ENCODE measurements around the gene ZSCAN12. TPM values are rescaled to one million over a fixed set of nuclear protein-coding genes. Genes with fewer than 3 reads are reported as not detected.

The ZSCAN12 gene
- polyA plus RNA-seq, 3 donors, result 12.1 to 15.7 (median 15.2) TPM

DNA sequence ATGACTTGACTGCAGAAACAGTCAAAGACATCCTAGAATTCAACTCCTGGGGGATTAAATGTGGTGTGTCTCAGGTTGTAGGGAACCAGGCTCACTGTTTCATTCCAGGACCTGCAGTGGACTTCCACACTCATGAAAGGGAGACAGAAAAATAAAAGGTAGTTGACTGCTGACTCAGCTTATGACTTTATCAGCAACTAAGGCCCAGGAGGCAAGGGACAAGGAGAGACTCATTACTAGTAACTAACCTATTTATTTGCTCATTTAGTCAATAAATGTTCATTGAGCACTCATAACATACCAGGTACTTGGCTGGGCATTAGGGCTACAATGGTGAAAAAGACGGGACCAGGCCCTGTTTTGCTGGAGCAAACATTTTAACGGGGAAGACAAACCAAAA is 66.5 kb downstream of the ZSCAN12 start:
- DNase-seq, result no peak

DNA sequence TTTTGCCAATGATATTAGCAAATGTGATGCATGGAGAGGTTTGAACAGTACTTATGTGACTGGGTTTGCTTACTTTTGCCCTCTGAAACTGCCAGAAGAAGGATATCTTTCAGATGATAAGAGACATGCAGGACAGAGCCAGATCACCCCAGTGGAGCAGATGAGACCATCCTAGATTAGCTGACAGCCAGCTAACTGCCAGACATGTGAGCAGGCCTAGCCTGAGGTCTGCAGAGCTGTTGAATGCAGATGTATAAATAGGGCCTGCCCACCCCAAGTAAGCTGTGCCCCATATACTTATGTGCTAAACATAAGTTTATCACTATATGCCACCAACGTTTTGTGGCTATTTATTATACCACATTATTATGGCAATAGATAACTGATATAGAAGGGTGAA is 69.5 kb downstream of the ZSCAN12 start:
- no peak for DNase-seq

Other genes with a start within 250 kb of the ZSCAN12 start
- 10 to 100 TPM; 24.2 to 39.2 (median 35.6) TPM for gene ZSCAN9, start 174.5 kb downstream of the ZSCAN12 start, polyA plus RNA-seq (ENCODE audit: insufficient read length in 3 of 3)
- gene ZKSCAN4, start 147.5 kb downstream of the ZSCAN12 start, polyA plus RNA-seq (ENCODE audit: insufficient read length in 3 of 3), result 10 to 100 TPM; 10.7 to 13.2 (median 11.2) TPM
- 1 to 10 TPM; 2.3 to 2.8 (median 2.6) TPM for gene NKAPL, start 140.4 kb downstream of the ZSCAN12 start, polyA plus RNA-seq (ENCODE audit: insufficient read length in 3 of 3)
- 10 to 100 TPM; 34.1 to 40.9 (median 35.2) TPM for gene ZSCAN26, start 132.6 kb downstream of the ZSCAN12 start, polyA plus RNA-seq (ENCODE audit: insufficient read length in 3 of 3)
- gene PGBD1, start 118.2 kb downstream of the ZSCAN12 start, polyA plus RNA-seq (ENCODE audit: insufficient read length in 3 of 3), result 10 to 100 TPM; 10.0 to 12.7 (median 12.4) TPM
- 10 to 100 TPM; 10.4 to 11.6 (median 11.4) TPM for gene ZSCAN31, start 63.6 kb downstream of the ZSCAN12 start, polyA plus RNA-seq (ENCODE audit: insufficient read length in 3 of 3)
- 10 to 100 TPM; 10.0 to 14.8 (median 10.7) TPM for gene ZKSCAN3, start 49.8 kb downstream of the ZSCAN12 start, polyA plus RNA-seq (ENCODE audit: insufficient read length in 3 of 3)
- 10 to 100 TPM; 12.3 to 20.5 (median 16.6) TPM for gene ZSCAN23, start 43.7 kb upstream of the ZSCAN12 start, polyA plus RNA-seq (ENCODE audit: insufficient read length in 3 of 3)
- gene GPX6, start 116.0 kb upstream of the ZSCAN12 start, polyA plus RNA-seq (ENCODE audit: insufficient read length in 3 of 3), result not detected
- gene GPX5, start 126.1 kb upstream of the ZSCAN12 start, polyA plus RNA-seq (ENCODE audit: insufficient read length in 3 of 3), result not detected